Adrenal gland (tissue), 12 donors: ENCODE measurements around the gene CEP83. TPM values are rescaled to one million over a fixed set of nuclear protein-coding genes. Genes with fewer than 3 reads are reported as not detected.

ENCODE experiments used
- DNase-seq, 7 donors: peaks; one replicate each; pipeline ENCODE4 v3.0.0-alpha.2; 2019 to 2020
- H3K27ac ChIP-seq, 5 donors: fragments of 200-600 bp; sonication (generic) in 4 of 5; 1 replicate in 3 of 5; 2 replicates in 2 of 5; pipeline versions ENCODE4 v1.5.1 to v1.8.0; 2016 to 2020; ENCODE audit warnings: mild to moderate bottlenecking in 1 of 5
- H3K27me3 ChIP-seq: fragments of 200-600 bp; 2 replicates; pipeline ENCODE4 v1.8.0; 2021
- H3K36me3 ChIP-seq, 2 donors: fragments of 200-600 bp; replicated peaks in 1 of 2; 1 replicate in 1 of 2; 2 replicates in 1 of 2; pipeline versions ENCODE4 v1.5.1 to v1.8.0; 2018 to 2022
- H3K4me1 ChIP-seq, 2 donors: fragments of 200-600 bp; replicated peaks in 1 of 2; 1 replicate in 1 of 2; 2 replicates in 1 of 2; pipeline versions ENCODE4 v1.5.1 to v1.8.0; 2018 to 2021
- H3K4me3 ChIP-seq, 4 donors: fragments of 200-600 bp; sonication (generic) in 3 of 4; one replicate each; pipeline ENCODE4 v1.5.1; 2016 to 2018
- H3K9me3 ChIP-seq, 3 donors: fragments of 200-600 bp; sonication (generic) in 1 of 3; replicated peaks in 1 of 3; 1 replicate in 2 of 3; 2 replicates in 1 of 3; pipeline versions ENCODE4 v1.5.1 to v1.8.0; 2016 to 2021
- POLR2A ChIP-seq, 2 donors: fragments of 450-650 bp; IDR thresholded peaks; one replicate each; pipeline ENCODE4 v1.6.1; 2017; ENCODE audit warnings: antibody characterized with exemption in 2 of 2, mild to moderate bottlenecking in 2 of 2, moderate library complexity in 1 of 2
- WGBS, 4 donors: extraction: QIAGEN DNeasy Blood & Tissue Kit in 2 of 4; methylation state at CpG; one replicate each; pipeline versions ENCODE4 v1.1.5 to v1.1.7; 2013 to 2017; 5-methylcytosine and 5-hydroxymethylcytosine counted together
- intact Hi-C, 2 donors: fragments of 100-400 bp; cut with DNase I; formaldehyde crosslinking; loops; one replicate each; pipeline versions ENCODE4 v1.14.1 to v1.15.0; 2022 to 2023
- polyA plus RNA-seq, 3 donors: library from polyadenylated mRNA; stranded (reverse); fragments of 200-250 nt in 2 of 3; fragments of 350-450 nt in 1 of 3; fragmentation: Illumina TruSeq in 1 of 3; extraction: RNeasy Lipid Tissue Mini Kit (QIAGEN cat#74804) in 1 of 3; gene quantifications; one replicate each; pipeline ENCODE4 v1.2.3, GENCODE V29; 2013 to 2014
- total RNA-seq, 9 donors: library from RNA; depleted of rRNA in 4 of 9; stranded (reverse); fragments of >200 nt in 4 of 9; fragments of 120-200 nt in 1 of 9; fragmentation: NEBNext Ultra II Directional in 1 of 9; extraction: Animal tissue kit (Norgen Biotek cat#: 25700) in 1 of 9; gene quantifications; one replicate each; pipeline versions ENCODE4 v1.1.0 to v1.2.4, GENCODE V29; 2013 to 2023
- TF ChIP-seq, protein P1 (sequence below), 6 experiments: fragments of 450-650 bp in 4 of 6; fragments of 200-600 bp in 2 of 6; sonication (generic) in 1 of 6; IDR thresholded peaks; 1 replicate in 5 of 6; 2 replicates in 1 of 6; pipeline versions ENCODE4 v1.5.1 to v1.8.0; 2016 to 2021; ENCODE audit warnings: antibody characterized with exemption in 6 of 6, mild to moderate bottlenecking in 2 of 6, moderate library complexity in 1 of 6
- donor health status: healthy with polysubstance abuse.
- donor health status: Bipolar disorder and iron deficiency.
- donor health status: DM: yes; HTN: yes; CAD: no.
- donor health status: DM: no; HTN: no; CAD: no.
- donor health status: DM: no; HTN: no; CAD: no.
- donor health status: DM: yes; HTN: yes; CAD: no.

The CEP83 gene
- total and polyA plus RNA-seq, 12 donors = 7.8 to 30.4 (median 18.4) TPM

DNA sequence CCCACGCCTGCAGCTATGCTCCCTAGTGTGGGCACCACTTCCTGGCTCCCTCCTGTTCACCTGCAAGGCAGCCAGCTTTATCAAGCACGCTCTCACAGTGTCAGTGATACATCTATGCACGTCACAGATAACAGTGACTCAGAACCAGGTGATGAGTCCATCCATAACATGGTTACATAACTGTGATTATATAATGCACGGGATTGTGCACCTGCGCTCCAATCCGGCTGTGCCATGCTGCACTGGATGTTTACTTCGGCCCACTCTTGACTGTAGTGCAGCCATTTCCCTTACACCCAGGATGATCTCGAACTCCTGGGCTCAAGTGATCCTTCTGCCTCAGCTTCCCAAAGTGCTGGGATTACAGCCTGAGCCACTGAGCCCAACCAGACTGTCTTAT is 38.4 kb upstream of the CEP83 start:
- peaks cover 0 to 7% of the 10 kb centered on the region in 2 donors for H3K4me1 ChIP-seq
- 87 to 91% (median 89%) methylated on average over 6 to 8 of the region's 8 CpGs for WGBS, 4 donors
- no peaks in the 10 kb centered on the region for H3K9me3 ChIP-seq
- no peaks in the 10 kb centered on the region for H3K27me3 ChIP-seq
- peak in 1 of 7 donors; percentile 27 for DNase-seq
- no peak overlapping the region for H3K4me3 ChIP-seq
- no peaks in the 10 kb centered on the region for H3K36me3 ChIP-seq
- TF ChIP-seq, protein P1, sequence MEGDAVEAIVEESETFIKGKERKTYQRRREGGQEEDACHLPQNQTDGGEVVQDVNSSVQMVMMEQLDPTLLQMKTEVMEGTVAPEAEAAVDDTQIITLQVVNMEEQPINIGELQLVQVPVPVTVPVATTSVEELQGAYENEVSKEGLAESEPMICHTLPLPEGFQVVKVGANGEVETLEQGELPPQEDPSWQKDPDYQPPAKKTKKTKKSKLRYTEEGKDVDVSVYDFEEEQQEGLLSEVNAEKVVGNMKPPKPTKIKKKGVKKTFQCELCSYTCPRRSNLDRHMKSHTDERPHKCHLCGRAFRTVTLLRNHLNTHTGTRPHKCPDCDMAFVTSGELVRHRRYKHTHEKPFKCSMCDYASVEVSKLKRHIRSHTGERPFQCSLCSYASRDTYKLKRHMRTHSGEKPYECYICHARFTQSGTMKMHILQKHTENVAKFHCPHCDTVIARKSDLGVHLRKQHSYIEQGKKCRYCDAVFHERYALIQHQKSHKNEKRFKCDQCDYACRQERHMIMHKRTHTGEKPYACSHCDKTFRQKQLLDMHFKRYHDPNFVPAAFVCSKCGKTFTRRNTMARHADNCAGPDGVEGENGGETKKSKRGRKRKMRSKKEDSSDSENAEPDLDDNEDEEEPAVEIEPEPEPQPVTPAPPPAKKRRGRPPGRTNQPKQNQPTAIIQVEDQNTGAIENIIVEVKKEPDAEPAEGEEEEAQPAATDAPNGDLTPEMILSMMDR (IDR thresholded peaks at IDR 0.05) = no peak
- TF ChIP-seq POLR2A (IDR thresholded peaks at IDR 0.05) = no peak
- intact Hi-C loops = no loop called here
- H3K27ac ChIP-seq = no peak overlapping the region

DNA sequence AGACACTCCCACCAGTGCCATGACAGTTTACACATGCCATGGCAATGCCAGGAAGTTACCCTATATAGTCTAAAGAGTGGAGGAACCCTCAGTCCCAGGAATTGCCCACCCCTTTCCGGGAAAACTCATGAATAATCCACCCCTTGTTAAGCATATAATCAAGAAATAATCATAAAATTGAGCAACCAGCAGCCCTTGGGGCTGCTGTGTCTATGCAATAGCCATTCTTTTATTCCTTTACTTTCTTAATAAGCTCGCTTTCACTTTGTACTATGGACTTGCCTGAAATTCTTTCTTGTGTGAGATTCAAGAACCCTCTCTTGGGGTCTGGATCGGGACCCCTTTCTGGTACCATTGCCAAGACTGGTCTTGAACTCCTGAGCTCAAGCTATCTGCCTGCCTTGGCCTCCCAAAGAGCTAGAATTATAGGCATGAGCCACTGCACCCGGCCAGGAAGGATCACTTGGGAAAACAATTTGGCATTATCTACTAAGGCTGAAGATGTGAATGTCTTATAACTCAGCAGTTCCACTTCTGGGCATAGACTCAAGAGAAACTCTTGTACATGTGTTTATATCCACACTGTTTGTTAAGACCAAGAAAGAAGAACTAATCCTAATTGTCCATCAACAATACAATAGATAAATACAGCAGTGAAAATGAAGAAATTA is 35.9 kb upstream of the CEP83 start:
- Histone ChIP-seq H3K27me3 (no peaks in the 10 kb centered on the region), H3K27ac (no peak overlapping the region), H3K9me3 (no peaks in the 10 kb centered on the region), H3K36me3 (no peaks in the 10 kb centered on the region), H3K4me3 (no peak overlapping the region), H3K4me1 (peaks cover 0 to 6% of the 10 kb centered on the region in 2 donors)
- 77 to 88% (median 85%) methylated on average over 4 of the region's 4 CpGs for WGBS, 4 donors
- intact Hi-C loops = no loop called here
- TF ChIP-seq, protein P1 (IDR thresholded peaks at IDR 0.05) = no peak
- TF ChIP-seq POLR2A (IDR thresholded peaks at IDR 0.05) = no peak
- no peak for DNase-seq

DNA sequence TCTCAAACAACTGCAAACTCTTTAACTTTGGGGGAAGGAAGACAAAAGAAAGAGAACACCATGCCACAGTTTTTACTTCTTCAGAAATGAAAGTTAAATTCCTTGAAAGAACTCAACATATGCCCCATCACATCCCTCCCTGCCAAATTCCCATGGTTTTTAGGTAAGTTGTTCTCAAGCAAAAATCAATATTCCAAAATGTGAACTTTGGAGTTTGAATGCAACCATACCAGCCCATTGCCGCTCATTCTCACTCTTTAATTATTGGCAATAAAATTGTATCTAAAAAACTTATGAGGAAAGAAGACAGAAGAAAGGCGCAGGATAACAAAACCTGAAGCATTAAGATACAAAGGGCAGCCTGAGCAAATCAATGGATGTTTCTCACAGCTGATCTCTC is 31.8 kb upstream of the CEP83 start:
- DNase-seq = no peak
- no peak for TF ChIP-seq POLR2A (IDR thresholded peaks at IDR 0.05)
- TF ChIP-seq, protein P1 (IDR thresholded peaks at IDR 0.05) = no peak
- intact Hi-C loops = no loop called here
- Histone ChIP-seq H3K27ac (no peak overlapping the region), H3K4me1 (peaks cover 0 to 3% of the 10 kb centered on the region in 2 donors), H3K4me3 (no peak overlapping the region), H3K27me3 (no peaks in the 10 kb centered on the region), H3K36me3 (no peaks in the 10 kb centered on the region), H3K9me3 (no peaks in the 10 kb centered on the region)
- WGBS, 4 donors = 92 to 96% (median 95%) methylated on average over 2 of the region's 2 CpGs

DNA sequence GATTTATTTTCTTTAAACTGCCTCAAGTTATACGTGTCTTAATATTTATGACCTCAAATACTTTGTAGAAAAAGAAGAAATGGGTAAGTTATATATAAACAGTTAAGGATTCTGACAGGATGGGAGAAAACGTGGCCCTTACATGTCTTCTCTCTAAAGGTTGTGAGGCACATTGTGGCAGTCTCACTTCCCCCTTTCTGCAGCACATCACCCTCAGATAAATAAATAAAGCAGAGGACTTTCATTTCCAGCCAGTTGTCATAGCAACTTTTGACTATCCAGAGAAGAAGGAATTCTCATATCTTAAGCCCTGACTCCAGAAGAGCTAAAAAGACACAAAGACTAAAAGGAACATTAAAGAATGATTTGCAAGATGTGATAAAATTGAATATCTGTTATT is 28.8 kb upstream of the CEP83 start:
- TF ChIP-seq, protein P1 (IDR thresholded peaks at IDR 0.05) = no peak
- no peak for TF ChIP-seq POLR2A (IDR thresholded peaks at IDR 0.05)
- Histone ChIP-seq H3K4me3 (no peak overlapping the region), H3K27ac (no peak overlapping the region), H3K4me1 (peaks cover 0 to 3% of the 10 kb centered on the region in 2 donors), H3K36me3 (no peaks in the 10 kb centered on the region), H3K9me3 (no peaks in the 10 kb centered on the region), H3K27me3 (no peaks in the 10 kb centered on the region)
- WGBS, 4 donors = 40 to 59% (median 53%) methylated on average over 2 of the region's 2 CpGs
- intact Hi-C loops = no loop called here
- DNase-seq = no peak
